ENCODE data around the gene PRDM16.

GRCh38 chr1:3080053-3080955 lies 11.3 kb downstream of the PRDM16 start:
- TF ChIP-seq ISL1 (CRISPR knock-in tag; IDR thresholded peaks at IDR 0.05) (no peak), ZNF70 (CRISPR knock-in tag; IDR thresholded peaks at IDR 0.05) (no peak), ZFP30 (CRISPR knock-in tag; IDR thresholded peaks at IDR 0.05) (no peak)
